GM19324 (cell line): Measurements from ENCODE around the gene SLC9A3.

Source experiments
- ATAC-seq: cut with Tn5 transposase; IDR thresholded peaks from one replicate; pipeline ENCODE4 v1.9.1; 2021; ENCODE audit warnings: mild to moderate bottlenecking, moderate library complexity; ENCODE audit not compliant: unreplicated experiment, low FRiP score

Gene SLC9A3

DNA sequence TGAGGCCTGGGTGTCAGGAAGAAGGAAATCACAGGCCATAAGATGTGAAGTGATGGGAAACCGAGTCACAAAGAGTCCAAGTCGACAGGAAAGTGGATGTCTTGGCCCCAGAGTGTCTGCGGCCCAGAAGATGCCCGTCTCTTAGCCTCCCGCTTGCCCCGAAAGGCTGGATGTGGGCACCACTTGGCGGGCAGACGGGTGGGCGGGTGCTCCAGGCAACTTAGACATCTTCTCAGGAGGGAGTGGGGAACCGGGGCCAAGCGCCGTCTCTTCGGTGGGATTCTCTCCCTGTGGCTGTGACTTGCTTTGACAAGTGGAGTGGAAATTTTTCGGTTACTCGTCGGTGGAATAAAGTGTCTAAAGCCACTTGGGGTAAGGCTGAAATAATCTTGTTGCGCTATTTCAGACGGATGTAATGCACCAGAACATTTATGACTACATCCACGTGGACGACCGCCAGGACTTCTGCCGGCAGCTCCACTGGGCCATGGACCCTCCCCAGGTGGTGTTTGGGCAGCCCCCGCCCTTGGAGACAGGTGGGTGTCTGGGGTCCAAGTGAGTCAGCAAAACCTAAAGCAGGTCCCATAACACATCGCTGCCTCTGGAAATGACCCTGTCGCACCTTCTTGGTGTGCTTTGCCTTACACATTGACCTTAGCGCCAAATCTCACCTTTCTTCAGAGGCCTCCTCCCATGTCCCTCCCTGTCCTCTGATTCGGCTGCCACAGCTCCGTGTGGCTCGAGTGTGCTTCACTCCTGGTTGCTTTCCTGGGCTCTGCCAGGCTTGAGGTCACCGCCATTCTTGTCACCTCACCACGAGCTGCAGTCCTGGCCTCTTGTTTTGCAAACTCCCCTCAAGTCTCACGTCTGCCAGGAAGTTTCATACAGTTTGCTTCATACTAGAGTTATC is 101.7 kb downstream of the SLC9A3 start:
- ATAC-seq, result no peak

DNA sequence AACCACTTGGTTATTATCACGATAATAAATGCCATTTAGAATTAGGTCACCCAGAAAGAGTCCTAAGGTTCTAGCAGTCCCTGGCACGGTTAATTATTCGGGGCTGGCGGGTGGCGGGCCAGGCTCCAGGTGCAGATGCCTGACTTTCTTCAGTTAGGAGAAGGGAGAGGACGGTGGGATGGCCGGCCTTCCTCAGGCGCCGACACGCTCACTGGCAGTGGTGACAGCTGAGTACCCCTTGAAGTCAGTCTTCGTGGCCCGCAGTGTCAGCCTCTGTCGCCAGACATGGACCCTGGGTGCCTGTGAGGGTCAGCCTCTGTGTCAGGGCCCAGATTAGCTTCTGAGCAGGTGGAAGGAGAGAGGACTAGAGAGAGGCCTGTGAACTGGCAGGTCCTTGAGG is 102.3 kb downstream of the SLC9A3 start:
- no peak for ATAC-seq

DNA sequence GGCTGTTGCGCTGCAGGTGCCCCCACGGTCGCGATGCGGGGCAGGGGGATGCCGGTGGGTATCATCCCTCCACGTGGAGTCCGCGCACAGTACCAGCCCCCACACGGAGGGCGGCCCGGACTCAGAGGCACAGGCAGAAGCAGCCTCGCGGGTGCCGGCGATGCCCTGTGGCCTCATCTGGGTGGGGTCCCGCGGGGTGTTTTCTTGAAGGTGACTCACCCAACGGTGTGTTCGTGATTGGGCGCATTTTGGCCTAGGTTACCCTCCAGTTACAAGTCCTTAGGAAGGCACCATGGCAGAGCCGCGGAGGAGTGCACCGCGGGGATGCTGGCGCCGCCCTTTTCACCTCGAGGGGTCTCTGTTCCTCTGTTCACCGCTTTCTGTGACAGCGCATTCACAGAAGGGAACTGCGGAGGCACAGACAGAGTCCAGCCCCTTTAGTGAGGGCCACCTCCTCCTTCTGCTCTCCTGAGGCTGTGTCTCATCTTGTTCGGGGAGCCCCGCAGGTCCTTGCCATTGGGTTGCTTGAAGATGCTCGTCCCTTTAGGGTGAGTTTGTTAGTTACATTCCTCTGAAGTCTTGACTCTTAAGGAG is 102.9 kb downstream of the SLC9A3 start:
- no peak for ATAC-seq

DNA sequence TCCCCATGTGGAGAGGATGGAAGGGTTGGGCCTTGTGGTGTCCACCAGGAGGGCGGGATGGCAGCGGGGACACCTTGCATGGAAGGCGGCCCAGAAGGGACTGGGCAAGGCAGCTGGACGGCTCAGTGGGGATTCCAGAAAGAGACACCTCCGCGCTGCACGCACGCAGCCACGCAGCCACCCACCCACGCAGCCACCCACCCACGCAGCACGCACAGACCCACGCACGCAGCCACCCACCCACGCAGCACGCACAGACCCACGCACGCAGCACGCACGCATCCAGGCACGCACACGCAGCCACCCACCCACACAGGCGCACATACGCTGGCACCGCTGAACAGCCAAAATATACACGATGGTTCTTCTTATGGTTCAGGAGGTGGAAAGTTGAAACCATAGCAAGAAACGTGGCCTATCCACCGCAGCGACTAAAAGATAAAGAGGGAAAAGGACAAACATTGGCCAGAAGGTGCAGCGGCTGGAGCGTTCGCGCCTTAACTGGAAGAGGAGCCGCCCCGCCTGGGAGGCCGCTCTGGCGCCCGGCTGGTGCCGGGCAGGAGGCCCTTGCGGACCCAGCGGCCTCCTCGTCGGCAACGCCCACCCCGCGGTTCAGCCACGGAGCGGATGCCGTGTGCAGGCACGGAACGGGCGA is 103.5 kb downstream of the SLC9A3 start:
- ATAC-seq, result no peak
